ENCODE data around the gene CD93.

The CD93 gene

GRCh38 chr20:23121751-23122320 lies 35.7 kb upstream of the CD93 start:
- no peak for TF ChIP-seq TAF1 (IDR thresholded peaks at IDR 0.05; ENCODE audit: low read depth, low read length)
- no peak for TF ChIP-seq PAX5 (IDR thresholded peaks at IDR 0.05; ENCODE audit: insufficient read depth, low read length, severe bottlenecking)
- TF ChIP-seq POLR2AphosphoS5 (IDR thresholded peaks at IDR 0.05; ENCODE audit: low read depth, low read length): no peak
- TF ChIP-seq SPI1 (IDR thresholded peaks at IDR 0.05; ENCODE audit: low read depth, low read length): no peak
- DNase-seq (ENCODE audit: insufficient read length, low spot score) (no peak), FAIRE-seq (no peak)

GRCh38 chr20:23120936-23121750 lies 35.0 kb upstream of the CD93 start:
- FAIRE-seq (no peak), DNase-seq (ENCODE audit: insufficient read length, low spot score) (no peak)
- TF ChIP-seq SPI1 (IDR thresholded peaks at IDR 0.05; ENCODE audit: low read depth, low read length) (no peak), POLR2A (IDR thresholded peaks at IDR 0.05; ENCODE audit: low read depth, low read length) (no peak), TAF1 (IDR thresholded peaks at IDR 0.05; ENCODE audit: low read depth, low read length) (no peak), POU2F2 (IDR thresholded peaks at IDR 0.05; ENCODE audit: low read depth, low read length) (no peak), PAX5 (IDR thresholded peaks at IDR 0.05; ENCODE audit: insufficient read depth, low read length, severe bottlenecking) (no peak), POLR2AphosphoS5 (IDR thresholded peaks at IDR 0.05; ENCODE audit: low read depth, low read length) (no peak)

- FAIRE-seq: no peak
- TF ChIP-seq POLR2A (IDR thresholded peaks at IDR 0.05; ENCODE audit: low read depth, low read length) (no peak), POU2F2 (IDR thresholded peaks at IDR 0.05; ENCODE audit: low read depth, low read length) (no peak), POLR2AphosphoS5 (IDR thresholded peaks at IDR 0.05; ENCODE audit: low read depth, low read length) (no peak), PAX5 (IDR thresholded peaks at IDR 0.05; ENCODE audit: insufficient read depth, low read length, severe bottlenecking) (no peak), SPI1 (IDR thresholded peaks at IDR 0.05; ENCODE audit: low read depth, low read length) (no peak), TAF1 (IDR thresholded peaks at IDR 0.05; ENCODE audit: low read depth, low read length) (no peak)
These were observed 34.1 kb upstream of the CD93 start for GRCh38 chr20:23120261-23120660.

GRCh38 chr20:23119456-23120216 lies 33.5 kb upstream of the CD93 start:
- DNase-seq (ENCODE audit: insufficient read length, low spot score) (no peak), FAIRE-seq (no peak)
- no peak for TF ChIP-seq POLR2AphosphoS5 (IDR thresholded peaks at IDR 0.05; ENCODE audit: low read depth, low read length)
- no peak for TF ChIP-seq SPI1 (IDR thresholded peaks at IDR 0.05; ENCODE audit: low read depth, low read length)
- TF ChIP-seq POU2F2 (IDR thresholded peaks at IDR 0.05; ENCODE audit: low read depth, low read length): no peak
- no peak for TF ChIP-seq TAF1 (IDR thresholded peaks at IDR 0.05; ENCODE audit: low read depth, low read length)
- TF ChIP-seq PAX5 (IDR thresholded peaks at IDR 0.05; ENCODE audit: insufficient read depth, low read length, severe bottlenecking): no peak
- TF ChIP-seq POLR2A (IDR thresholded peaks at IDR 0.05; ENCODE audit: low read depth, low read length): no peak

More at GRCh38 chr20:23120261-23120660, 34.1 kb upstream of the CD93 start:
- no peak for DNase-seq (ENCODE audit: insufficient read length, low spot score)

- FAIRE-seq (no peak), DNase-seq (ENCODE audit: insufficient read length, low spot score) (no peak)
- no peak for TF ChIP-seq POU2F2 (IDR thresholded peaks at IDR 0.05; ENCODE audit: low read depth, low read length)
- no peak for TF ChIP-seq POLR2A (IDR thresholded peaks at IDR 0.05; ENCODE audit: low read depth, low read length)
- TF ChIP-seq TAF1 (IDR thresholded peaks at IDR 0.05; ENCODE audit: low read depth, low read length): no peak
These were observed 32.6 kb upstream of the CD93 start for GRCh38 chr20:23118766-23119165.

- DNase-seq (ENCODE audit: insufficient read length, low spot score) (no peak), FAIRE-seq (no peak)
- no peak for TF ChIP-seq TAF1 (IDR thresholded peaks at IDR 0.05; ENCODE audit: low read depth, low read length)
- no peak for TF ChIP-seq POU2F2 (IDR thresholded peaks at IDR 0.05; ENCODE audit: low read depth, low read length)
- TF ChIP-seq POLR2AphosphoS5 (IDR thresholded peaks at IDR 0.05; ENCODE audit: low read depth, low read length): no peak
- no peak for TF ChIP-seq SPI1 (IDR thresholded peaks at IDR 0.05; ENCODE audit: low read depth, low read length)
- no peak for TF ChIP-seq POLR2A (IDR thresholded peaks at IDR 0.05; ENCODE audit: low read depth, low read length)
- TF ChIP-seq PAX5 (IDR thresholded peaks at IDR 0.05; ENCODE audit: insufficient read depth, low read length, severe bottlenecking): no peak
These were observed 32.0 kb upstream of the CD93 start for GRCh38 chr20:23118144-23118543.

- FAIRE-seq: no peak
- no peak for TF ChIP-seq POLR2AphosphoS5 (IDR thresholded peaks at IDR 0.05; ENCODE audit: low read depth, low read length)
- no peak for TF ChIP-seq TAF1 (IDR thresholded peaks at IDR 0.05; ENCODE audit: low read depth, low read length)
These were observed 31.6 kb upstream of the CD93 start for GRCh38 chr20:23117738-23118137.

GRCh38 chr20:23116311-23117089 lies 30.4 kb upstream of the CD93 start:
- FAIRE-seq (no peak), DNase-seq (ENCODE audit: insufficient read length, low spot score) (no peak)
- TF ChIP-seq TAF1 (IDR thresholded peaks at IDR 0.05; ENCODE audit: low read depth, low read length) (no peak), SPI1 (IDR thresholded peaks at IDR 0.05; ENCODE audit: low read depth, low read length) (no peak), POLR2AphosphoS5 (IDR thresholded peaks at IDR 0.05; ENCODE audit: low read depth, low read length) (no peak)

More at GRCh38 chr20:23117738-23118137, 31.6 kb upstream of the CD93 start:
- no peak for DNase-seq (ENCODE audit: insufficient read length, low spot score)

- TF ChIP-seq POLR2AphosphoS5 (IDR thresholded peaks at IDR 0.05; ENCODE audit: low read depth, low read length) (no peak), POU2F2 (IDR thresholded peaks at IDR 0.05; ENCODE audit: low read depth, low read length) (no peak), PAX5 (IDR thresholded peaks at IDR 0.05; ENCODE audit: insufficient read depth, low read length, severe bottlenecking) (no peak), POLR2A (IDR thresholded peaks at IDR 0.05; ENCODE audit: low read depth, low read length) (no peak), TAF1 (IDR thresholded peaks at IDR 0.05; ENCODE audit: low read depth, low read length) (no peak), SPI1 (IDR thresholded peaks at IDR 0.05; ENCODE audit: low read depth, low read length) (no peak)
- FAIRE-seq: no peak
- no peak for DNase-seq (ENCODE audit: insufficient read length, low spot score)
These were observed 29.7 kb upstream of the CD93 start for GRCh38 chr20:23115822-23116221.
